DMS 273 (cell line): ENCODE measurements around the gene RASGEF1B.
"Not testable (repeated sequence)": the region's sequence is repeated elsewhere in the genome, so short reads cannot be mapped to it uniquely, and the experiment has no call there.

Experiments
- DNase-seq: peaks from one replicate; lab custom pipeline; 2025; ENCODE audit not compliant: unreplicated experiment; lab: John Stamatoyannopoulos, UW

RASGEF1B gene

DNA sequence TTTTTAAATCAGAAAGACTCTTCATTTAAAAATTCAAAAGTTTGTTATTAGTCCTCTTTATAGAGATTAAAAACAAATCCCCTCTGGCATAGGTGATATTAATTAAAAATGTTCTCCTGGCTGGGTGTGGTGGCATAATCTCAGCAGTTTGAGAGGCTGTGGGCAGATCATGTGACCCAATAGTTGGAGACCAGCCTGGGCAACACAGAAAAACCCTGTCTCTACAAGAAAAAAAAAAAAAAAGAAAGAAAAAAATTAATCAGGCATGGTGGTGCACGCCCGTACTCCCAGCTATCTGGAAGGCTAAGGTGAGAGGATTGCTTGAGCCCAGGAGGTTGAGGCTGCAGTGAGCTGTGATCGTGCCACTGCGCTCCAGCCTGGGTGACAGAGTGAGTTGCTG lies 38.9 kb downstream of the RASGEF1B start:
- DNase-seq: no peak

DNA sequence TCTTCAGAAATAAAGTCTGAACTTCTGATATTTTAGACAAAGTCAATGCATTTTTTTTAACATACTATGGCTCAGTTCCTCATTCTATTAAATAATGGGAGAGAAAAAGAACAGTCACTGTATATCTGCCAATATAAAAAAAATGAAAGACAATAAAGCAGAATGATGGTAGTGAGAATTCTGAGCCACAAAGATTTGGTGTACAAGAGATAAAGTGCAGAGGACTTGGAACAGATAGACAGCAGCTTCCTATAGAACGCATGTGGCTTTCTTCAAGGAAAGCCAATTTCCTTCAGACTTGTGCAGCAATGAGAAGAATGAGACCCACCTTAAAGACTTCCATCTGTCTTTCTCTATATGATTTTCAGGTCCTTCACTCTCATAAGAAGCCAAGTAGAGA lies 39.7 kb downstream of the RASGEF1B start:
- no peak for DNase-seq

DNA sequence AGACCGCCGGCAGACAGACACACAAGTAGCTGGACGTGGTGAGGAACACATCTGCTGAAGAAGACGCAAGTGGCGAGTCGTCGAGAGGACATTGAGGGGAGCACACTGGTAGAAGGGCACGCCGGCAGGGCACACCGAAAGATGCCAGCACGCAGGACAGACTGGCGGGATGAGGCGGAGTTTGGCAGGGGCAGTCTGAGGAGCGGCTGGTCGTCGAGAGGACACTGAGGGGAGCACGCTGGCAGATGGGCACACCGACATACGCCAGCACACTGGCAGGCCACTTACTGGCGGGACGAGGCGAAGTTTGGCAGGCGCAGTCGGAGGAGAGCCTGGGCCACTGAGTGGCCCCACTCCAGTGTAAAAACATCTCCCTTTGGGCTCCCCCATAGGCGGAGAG lies 42.1 kb downstream of the RASGEF1B start:
- DNase-seq: no peak

DNA sequence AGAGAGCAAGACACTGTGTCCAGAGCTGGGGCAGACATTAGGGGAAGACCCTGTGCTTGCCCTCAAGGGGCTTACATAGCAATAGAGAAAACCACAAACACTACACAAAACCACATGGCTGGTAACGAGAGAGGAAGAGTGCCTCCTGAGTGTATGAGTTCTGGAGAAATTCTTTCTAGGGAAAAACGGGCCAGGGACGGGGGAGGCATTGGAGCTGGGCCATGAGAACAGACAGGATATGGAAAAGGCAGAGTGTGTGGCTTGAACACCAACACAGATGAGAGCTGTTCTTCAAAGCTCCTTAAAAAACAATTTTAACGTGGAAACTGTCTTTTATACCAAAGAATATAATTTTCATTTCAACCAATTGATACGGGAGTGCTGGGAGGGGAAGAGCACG lies 42.7 kb downstream of the RASGEF1B start:
- no peak for DNase-seq

DNA sequence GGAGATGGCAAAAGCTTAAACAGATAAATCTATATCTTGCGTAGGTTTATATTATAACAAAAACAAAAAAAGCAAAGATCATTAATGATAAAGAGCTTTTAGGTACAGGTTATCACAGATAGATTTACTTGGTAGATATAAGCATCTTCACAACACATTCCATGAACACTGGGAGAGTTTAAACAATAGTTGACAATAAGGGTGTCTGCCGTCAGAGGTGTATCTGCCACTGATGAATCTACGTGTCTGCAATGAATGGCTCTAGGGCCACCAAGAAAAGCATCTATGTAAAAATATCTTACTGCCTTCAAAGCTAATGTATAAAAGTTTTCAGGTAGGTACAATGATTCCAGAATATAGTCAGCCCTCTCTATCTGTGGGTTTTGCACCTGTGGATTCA lies 43.7 kb downstream of the RASGEF1B start:
- DNase-seq: no peak

DNA sequence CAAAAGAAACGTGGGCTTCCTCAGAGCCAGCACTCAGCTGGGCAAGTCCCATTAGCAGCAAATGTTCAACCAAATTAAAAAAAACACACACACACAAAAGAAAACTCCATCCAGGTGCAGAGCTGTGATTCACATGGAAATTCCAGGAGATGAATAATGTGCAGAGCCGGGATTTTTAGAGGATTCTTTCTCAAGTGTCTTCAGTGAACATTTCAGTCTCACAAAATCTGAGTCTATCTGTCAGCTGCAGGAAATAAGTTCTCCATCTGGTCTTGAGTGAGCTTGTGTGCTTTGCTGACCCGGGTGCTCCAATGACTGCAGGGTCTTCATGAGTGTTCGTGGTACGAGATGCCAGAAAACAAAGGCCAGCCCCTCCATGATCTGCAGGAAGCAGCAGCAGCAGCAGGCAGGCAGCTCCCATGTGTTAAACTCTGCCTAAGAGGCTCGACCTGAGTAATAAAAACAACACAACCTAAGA lies 44.3 kb downstream of the RASGEF1B start:
- no peak for DNase-seq

DNA sequence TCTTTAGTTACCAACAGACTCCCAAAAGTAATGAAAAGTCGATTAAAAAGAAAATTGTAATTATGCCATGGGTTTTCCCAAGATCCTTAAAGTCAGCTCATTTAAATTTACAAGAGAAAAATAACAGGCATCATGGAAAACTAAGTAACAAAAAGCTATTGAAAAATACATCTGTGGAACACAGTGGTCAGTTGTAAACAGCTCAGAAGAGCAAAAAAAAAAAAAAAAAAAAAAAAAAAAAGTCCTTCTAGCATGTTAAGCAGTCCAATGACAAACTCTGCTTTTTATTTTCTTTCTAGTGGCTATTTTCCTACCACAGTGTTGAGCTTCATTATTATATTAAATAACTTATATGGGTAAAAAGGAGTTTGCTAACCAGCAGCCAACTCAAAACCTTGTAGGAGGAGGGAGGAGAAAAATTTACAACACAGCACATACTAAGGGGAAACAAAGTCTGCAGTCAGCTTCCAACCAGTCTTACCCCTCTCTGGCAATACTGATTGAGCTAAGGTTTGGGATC lies 44.9 kb downstream of the RASGEF1B start:
- no peak for DNase-seq

DNA sequence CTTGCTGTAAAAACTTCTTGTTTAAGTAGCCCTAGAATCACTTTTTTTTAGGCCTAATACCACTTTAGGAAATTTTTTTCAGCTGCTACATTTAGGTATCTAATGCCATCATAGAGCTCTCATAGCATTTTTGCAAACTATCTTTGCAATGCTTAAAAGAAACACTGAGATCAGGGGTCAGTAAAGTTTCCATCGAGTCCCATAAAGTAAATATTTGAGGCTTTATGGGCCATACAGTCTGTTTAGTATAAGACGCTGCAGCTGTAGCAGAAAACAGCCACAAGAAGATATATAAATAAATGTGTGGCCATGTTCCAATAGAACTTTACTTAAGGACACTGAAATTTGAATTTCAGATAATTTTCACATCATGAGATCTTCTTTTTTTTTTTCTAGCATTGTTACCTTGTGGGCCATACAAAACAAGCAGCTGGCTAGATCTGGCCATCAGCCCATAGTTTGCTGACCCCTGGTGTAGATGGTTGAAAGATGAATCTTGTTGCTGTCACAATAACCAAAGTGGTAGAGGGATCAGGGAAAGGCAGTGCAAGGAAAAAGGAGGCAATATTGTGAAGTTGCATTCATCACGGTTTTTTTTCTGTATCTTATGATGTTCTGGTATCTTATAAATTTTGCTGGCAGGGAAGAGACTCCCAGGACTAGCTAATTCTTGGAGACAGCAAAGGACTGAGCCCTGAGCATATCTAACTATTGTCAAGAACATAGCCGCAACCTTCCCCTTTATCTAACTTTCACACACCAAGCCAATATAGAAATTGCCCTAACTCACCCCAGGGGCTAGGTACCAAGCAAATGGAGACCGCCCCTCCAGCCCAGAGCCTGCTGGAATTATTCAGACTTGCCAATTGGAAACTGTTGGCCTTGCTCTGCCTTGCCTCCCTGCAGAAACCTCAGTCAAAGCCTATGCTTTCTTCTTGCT lies 46.6 kb downstream of the RASGEF1B start:
- no peak for DNase-seq

DNA sequence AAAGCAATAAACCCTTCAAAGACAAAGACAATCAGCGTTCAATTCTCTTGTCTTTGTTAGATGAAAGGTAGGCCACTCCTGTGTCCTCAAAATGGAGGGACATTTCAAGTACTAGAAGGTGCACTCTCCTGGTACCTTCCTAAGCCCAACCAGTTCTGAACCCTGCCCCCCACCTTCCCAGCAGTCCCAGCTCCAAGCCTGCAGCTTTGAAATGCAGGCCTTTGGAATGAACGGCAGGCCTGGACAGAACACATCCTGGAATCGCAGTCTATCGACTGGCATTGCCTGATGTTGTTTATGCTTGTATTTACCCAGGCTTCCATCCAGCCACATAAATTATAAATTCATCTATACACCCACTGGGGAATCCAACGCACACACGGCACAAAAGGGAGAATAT lies 47.4 kb downstream of the RASGEF1B start:
- DNase-seq: no peak

DNA sequence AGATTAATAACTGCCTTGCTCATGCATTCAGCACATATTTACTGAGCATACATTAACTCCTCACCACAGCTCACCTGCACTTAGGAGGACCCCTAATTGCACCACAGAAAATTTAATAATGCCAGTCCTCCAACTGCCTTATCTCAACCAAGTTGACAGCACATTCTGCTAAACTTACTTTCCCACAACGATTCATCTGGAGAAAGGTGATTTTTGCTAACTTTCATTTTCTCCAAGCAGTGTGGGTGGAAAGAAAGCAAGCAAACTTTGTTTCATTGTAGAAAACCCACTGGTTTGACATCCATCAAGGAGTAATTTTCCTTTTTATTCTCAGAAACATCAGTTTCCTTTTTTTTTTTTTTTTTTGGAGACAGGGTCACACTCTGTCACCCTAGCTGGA lies 49.1 kb downstream of the RASGEF1B start:
- no peak for DNase-seq

DNA sequence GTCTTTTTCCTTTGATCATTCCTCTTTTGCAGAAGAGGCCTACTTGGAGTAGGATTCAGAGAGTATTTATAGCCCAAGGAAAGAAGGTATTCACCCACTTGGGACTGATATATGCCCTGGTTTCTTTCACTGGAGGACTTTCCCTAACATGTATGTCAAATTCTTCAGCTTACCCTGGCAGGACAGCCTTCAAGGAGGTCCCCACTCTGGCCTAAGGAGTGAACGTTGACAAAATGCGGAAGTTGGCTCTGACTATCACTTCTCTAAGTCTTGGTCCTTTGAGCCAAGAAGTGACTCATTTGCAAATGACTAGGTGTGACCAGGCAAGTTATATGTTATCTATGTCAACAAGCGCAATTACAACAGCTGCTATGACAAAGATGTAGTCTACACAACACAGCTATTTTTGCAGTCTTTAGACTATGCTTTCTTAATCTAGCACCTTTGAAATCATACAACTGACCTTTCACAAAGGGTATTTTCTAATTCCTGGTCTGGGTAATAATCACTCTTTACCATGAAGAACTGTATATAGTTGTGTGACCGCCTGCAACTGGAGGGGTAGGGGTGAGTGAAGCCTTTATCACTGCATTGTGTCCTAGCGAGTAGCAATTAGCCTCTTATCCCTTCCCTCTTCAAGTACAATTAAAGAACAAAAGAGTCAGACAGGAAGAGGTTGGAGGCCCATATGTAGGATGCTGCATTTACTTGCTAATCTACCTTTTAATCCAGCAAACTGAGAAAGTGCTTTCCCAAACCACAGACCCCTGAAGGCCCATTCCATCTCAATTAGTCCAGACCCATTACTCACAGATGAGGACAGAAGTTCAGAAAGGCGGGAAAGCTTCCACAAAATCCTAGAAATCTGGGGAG lies 50.1 kb downstream of the RASGEF1B start:
- DNase-seq: no peak

DNA sequence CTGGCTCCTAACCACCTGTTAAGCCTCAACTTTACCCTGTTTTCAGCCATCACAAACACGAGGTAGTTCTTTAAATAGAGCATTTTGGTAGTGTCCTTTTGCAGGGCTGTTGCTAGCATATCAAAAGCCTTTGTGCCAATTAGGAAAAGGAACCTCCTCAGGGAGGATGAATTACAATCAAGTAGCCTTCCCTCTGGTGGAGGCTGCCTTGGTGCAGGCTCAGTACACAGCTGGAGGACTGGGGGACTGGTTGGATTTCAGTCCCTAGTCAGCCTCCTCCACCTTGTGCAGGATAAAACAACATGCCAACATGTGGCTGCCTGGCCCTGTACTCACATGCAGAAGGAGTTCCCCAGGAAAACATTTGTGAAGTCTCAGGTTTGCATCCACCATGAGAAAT lies 53.1 kb downstream of the RASGEF1B start:
- no peak for DNase-seq

DNA sequence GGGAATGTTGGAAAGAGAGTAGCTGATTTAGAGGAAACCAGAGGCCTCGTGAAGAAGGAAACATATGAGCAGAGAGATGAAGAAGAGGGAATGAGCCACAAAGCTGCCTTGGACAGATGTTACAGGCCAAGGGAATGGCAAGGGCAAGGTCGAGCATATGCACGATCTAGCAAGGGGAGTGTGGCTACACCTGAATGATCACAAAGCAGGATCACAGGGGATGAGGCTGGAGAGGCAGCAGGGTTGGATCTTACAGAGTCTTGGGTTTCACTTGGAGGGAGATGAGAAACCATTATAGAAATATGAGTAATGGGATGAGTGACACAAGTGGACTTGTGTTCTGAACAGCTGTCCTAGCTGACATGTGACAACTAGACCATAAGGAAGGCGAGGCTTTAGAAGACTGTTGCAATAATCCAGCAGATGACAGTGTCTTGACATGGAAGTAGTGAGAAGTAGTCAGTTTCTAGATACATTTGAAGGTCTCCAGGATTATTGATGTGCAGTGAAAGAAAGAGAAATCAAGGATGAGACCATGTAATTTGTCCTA lies 58.7 kb downstream of the RASGEF1B start:
- no peak for DNase-seq

DNA sequence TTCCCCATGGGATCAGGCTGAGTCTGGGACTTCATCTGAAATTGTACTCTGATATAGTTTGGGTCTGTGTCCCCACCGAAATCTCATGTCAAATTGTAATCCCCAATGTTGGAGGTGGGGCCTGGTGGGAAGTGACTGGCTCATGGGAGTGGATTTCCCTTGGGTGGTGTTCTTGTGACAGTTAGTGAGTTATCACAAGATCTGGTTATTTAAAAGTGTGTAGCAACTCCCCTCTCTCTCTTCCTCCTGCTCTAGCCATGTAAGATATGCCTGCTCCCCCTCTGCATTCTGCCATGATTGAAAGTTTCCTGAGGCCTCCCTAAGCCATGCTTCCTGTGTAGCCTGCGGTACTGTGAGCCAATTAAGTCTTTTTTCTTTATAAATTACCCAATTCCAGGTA lies 61.0 kb downstream of the RASGEF1B start:
- no peak for DNase-seq

DNA sequence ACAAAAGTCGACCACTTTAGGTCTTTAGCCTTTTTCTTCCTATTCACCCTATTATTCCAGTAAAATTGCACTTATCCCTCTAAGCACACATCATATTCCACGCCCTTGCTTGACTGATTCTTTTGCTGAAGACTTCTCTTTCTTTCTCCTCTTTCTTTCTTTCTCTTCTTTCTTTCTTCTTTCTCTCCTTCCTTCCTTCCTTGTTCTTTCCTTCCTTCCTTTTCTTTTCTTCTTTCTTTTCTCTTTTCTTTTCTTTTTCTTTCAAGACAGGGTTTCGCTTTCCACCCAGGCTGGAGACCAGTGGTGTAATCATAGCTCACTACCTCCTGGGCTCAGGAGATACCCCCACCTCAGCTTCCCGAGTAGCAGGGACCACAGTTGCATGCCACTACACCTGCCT lies 61.9 kb downstream of the RASGEF1B start:
- DNase-seq: no peak

DNA sequence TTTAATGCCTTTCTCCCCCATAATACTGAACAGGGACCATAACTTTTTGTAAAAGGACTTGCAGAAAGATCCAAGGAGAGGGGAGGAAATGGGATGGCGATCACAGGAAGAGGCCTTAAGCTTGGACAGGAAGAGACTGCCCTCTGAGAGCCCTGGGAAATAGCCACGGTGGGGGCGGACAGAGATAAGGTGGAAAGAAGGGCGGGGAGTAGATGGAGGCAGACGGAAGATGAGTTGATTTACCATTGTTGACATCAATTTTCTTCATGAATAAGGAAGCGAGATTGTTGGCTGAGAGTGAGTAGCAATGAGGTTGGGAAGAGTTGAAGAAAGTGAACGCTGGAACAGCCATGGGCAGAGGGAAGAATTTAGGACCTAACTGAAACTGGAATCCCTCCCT lies 63.4 kb downstream of the RASGEF1B start:
- no peak for DNase-seq

DNA sequence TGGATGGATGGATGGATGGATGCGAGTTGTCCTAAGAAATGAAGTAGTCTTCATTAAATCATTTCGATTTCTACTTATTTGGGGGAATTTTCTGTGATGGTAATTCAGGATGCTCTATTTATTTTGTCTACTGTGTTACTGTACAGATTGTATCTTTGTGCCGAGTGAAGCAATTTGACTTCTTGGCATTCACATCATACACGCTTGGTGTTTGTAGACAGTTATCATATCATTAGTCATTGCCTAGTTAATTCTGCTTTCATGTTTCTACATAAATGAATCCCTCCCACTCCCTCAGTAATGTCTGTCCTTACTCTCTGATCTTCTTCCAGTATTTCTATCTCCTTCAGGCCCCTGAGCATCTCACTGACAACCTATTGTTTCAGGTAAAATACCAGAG lies 64.0 kb downstream of the RASGEF1B start:
- DNase-seq: no peak

DNA sequence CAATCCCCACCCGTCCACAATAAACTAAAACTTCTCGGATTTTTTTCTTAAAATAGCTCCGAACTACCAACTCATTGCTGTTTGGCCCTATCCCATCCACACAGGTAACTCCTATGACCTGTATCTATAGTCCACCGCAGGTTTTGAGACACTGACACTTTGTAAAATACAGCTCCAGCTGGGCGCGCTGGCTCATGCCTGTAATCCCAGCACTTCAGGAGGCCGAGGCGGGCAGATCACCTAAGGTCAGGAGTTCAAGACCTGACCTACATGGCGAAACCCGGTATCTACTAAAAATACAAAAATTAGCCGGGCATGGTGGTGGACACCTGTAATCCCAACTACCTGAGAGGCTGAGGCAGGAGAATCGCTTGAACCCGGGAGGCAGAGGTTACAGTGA lies 65.2 kb downstream of the RASGEF1B start:
- DNase-seq: not testable (repeated sequence)

DNA sequence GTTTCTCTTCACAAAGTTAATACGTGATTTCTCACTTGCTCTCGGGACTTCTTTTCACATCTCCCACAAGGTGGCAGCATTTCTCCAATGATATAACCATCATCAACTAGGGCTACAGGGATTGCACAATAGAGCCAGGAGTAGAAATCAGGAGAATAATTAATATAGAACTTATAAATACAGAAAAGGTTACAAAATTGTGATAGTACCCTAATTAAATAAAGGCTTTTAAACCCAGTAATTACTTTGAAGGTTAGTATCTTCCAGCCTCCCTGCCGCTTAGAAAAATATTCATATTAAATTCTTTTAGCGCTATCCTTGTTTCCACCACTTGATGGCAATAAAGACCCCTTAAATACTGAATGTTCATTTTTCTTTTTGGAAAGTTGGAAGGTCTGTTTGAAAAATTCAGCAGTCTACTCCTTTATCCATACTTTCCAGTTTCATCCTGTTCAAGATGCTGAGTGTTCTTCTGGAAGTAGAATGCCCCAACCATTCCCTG lies 65.8 kb downstream of the RASGEF1B start:
- DNase-seq: peak; percentile 81

DNA sequence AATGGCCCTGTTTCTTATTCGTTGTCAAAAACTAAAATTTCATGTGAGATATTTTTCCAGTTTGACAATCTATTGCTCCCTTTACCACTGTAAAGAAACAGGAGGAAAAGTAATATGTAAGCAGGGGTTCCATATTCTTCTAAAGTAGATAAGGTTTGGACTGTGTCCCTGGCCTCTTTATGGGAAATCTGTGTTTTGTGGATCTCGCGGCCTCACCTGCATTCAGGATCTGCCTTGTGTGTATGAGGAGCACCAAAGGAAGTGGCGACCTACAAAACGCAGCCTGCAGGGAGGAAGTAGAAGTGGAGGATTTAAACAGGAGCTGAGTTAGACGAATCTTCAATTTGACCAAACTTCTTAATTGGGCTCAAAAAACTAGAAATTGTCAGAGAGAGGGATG lies 67.0 kb downstream of the RASGEF1B start:
- DNase-seq: no peak

DNA sequence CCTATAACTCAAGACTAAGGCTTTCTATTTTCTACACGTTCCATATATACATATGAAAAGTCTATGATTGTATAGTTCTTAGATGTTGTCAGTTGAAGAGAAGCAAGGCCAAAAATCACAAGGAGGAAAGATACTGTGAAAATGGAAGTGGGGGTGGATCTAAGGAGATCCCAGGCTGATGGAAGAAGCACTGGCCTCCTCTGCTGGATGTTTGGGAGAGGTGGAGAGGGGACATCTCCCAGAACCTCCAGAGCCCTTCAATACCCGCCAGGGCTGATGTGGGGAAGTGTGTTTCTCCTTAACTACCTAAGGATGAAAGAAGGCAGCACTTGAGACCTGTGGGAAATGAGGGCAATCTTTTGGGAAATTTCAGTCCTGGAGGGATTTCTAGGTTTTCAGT lies 67.4 kb downstream of the RASGEF1B start:
- peak; percentile 4 for DNase-seq
